Kidney glomerular epithelial cell (primary cell): ENCODE data around the gene PLCL2.
"Not testable (repeated sequence)": the region's sequence is repeated elsewhere in the genome, so short reads cannot be mapped to it uniquely, and the experiment has no call there.

Experiments used
- DNase-seq: peaks from one replicate; lab custom pipeline; 2025; lab: John Stamatoyannopoulos, UW

PLCL2 gene

DNA sequence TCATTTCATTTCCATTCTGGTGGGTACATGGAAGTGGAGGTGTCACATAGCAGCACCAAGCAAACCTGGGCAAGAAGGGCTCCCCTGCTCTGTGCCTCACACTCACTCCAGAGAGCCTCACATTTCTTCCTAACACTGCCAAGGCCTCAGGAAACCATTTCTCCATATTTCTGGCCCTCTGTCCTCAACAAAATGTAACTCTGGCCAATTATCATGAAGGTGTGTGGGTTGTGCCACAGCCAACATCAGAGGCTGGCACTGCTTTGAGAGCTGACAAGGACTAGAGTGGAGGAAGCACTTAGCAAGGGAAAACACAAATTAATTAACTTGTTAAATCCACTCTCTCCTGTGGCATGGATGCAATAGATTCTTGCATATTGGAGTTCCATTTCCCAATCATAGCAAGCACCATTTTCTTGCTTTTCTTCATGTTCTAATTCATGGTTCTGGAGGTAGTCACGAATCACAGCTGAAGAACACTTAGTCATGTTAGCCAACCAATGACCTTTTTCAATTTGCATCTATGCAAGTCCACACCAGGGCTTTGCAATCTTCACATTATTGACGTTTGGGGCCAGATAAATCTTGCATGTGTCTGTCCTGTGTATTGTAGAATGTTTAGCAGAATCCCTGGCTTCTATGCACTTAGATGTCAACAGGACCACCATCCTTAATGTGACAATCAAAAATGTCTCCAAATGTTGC, 241.1 kb downstream of the PLCL2 start:
- no peak for DNase-seq

- not testable (repeated sequence) for DNase-seq
Measured at GRCh38 chr3:17128671-17129070, 243.9 kb downstream of the PLCL2 start.

GRCh38 chr3:17129556-17129955, 244.8 kb downstream of the PLCL2 start:
- no peak for DNase-seq

GRCh38 chr3:17130956-17131355, 246.2 kb downstream of the PLCL2 start:
- no peak for DNase-seq

GRCh38 chr3:17132286-17133115, 247.7 kb downstream of the PLCL2 start:
- no peak for DNase-seq

GRCh38 chr3:17133632-17134545, 249.1 kb downstream of the PLCL2 start:
- DNase-seq: no peak

DNA sequence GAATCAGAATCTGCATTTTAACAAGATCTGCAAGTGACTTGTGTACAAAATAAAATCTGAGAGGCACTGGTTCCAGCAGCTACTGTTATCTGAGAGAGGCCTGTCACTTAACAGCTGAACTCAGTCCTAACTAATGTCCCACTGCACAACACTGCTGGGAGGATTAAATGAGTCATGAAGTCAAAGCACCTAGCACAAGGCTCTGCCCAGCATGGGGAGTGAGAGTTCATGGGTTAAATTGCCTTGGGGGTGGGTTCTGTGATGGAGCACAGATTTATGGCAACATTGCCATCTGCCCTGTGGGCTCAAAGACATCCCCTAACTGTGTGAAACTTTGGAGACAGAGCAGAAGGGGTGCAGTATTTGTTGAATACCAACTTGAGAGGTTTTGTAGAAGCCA, 250.9 kb downstream of the PLCL2 start:
- no peak for DNase-seq

DNA sequence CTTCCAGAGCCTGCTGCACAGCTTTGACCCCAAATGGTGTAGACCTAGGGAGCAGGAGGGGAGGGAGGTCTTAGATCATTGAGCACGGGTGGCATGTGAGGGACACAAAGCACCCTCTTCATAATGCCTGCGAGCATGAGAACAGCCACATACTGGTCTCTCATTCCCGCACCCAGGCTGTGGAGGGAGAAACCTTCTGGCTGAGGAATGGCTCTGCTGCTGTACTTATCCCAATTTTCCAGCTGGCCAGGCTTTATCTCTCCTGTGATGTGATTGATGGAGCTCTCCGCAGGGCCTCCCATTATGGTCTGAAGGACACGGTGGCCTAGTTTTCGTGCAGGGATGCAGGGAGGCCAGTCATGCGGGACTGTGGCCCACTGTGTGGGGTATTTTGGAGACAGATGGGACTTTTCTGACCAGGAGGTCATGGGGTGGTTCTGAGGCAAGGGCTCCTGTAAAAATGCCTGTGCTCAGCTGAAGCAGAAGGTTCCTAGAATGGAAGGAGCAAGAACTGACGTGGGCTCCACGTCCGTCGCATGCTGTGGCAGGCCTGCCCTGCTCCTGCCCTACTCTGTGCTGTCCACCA, 251.5 kb downstream of the PLCL2 start:
- no peak for DNase-seq

- DNase-seq: no peak
Measured at GRCh38 chr3:17137321-17137826, 252.6 kb downstream of the PLCL2 start.

GRCh38 chr3:17138246-17139039, 253.7 kb downstream of the PLCL2 start:
- no peak for DNase-seq
